ENCODE data around the gene SPEM1. TPM values are rescaled to one million over a fixed set of nuclear protein-coding genes. Genes with fewer than 3 reads are reported as not detected.

SPEM1 gene
- total RNA-seq = not detected
- not detected for polyA plus RNA-seq

DNA sequence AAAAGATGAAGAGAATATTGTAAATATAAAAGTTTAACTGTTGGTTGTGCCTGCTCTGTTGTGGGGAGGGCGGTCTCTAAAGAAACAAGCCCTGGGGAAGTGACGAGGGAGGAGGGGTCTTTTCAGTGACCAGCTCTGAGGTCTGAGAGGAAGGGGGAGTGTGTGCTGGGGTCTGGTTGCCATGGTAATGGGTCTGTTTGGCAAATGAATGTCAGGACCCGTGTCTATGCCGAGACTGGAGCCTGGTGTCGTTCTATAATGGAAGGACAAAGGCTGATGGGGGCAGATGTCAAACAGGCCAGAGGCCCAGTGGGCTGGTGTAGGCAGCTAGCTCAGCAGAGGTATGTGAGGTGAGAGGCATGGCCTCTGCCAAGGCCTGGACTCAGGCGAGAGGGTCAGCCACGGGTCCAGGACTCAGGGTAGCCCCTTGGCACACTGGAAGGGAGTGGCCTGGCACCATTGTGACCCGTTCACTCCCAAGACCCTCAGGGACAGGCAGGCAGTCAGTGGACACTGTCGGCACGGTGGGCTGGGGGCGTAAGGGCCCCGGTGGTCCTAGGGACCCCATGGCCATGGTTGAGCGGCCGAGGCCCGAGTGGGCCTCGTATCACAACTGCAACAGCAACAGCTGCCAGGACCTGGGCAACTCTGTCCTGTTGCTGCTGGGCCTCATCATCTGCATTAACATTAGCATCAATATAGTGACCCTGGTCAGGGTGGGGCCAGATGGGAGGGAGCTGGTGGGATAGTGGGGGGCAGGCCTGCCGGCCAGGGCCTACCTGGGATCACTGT lies at the start of gene SPEM1:
SPEM1 (plus strand) TSS at position 506 of the 792 bp plus-strand sequence; CDS start at position 567, 61 bp downstream.
- H3K36me3 ChIP-seq (ENCODE audit: insufficient read depth) = no peaks in the 10 kb centered on the region
- no peak within 1 kb of the TSS for H3K4me3 ChIP-seq (ENCODE audit: low read depth, low read length)
- 71% methylated on average over 17 of the region's 17 CpGs for WGBS
- DNase-seq (ENCODE audit: extremely low spot score) = no peak
- no peak within 1 kb of the TSS for H3K27ac ChIP-seq (ENCODE audit: low read depth)
- H3K4me1 ChIP-seq (ENCODE audit: insufficient read depth) = no peaks in the 10 kb centered on the region

- H3K4me3 ChIP-seq (ENCODE audit: low read depth, low read length) = no peak overlapping the region
- WGBS = 84% methylated on average over 4 of the region's 4 CpGs
Observed at GRCh38 chr17:7370853-7371252, 49.3 kb upstream of the SPEM1 start.

GRCh38 chr17:7374353-7374752 lies 45.8 kb upstream of the SPEM1 start:
- no peak overlapping the region for H3K27ac ChIP-seq (ENCODE audit: low read depth)
- 84% methylated on average over 2 of the region's 2 CpGs for WGBS

More at GRCh38 chr17:7370853-7371252, 49.3 kb upstream of the SPEM1 start:
- DNase-seq (ENCODE audit: extremely low spot score) = no peak
- H3K27ac ChIP-seq (ENCODE audit: low read depth) = no peak overlapping the region
- H3K4me1 ChIP-seq (ENCODE audit: insufficient read depth) = no peaks in the 10 kb centered on the region
- no peaks in the 10 kb centered on the region for H3K36me3 ChIP-seq (ENCODE audit: insufficient read depth)

DNA sequence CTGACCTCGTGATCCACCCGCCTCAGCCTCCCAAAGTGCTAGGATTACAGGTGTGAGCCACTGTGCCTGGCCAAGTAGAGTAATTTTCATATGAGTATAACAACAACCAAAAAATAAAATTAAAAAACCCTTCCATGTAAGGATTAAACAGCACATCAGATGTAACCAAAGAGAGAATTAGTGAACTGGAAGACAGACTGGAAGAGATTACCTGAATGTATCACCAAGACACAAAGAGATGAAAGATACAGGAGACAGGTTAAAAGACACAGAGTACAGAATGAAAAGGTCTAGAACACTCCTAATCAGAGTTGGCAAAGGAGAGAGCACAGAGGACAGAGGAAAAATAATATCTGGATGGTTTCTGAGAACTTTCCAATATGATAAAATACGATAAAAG lies 41.0 kb upstream of the SPEM1 start:
- Histone ChIP-seq H3K4me3 (ENCODE audit: low read depth, low read length) (no peak overlapping the region), H3K27ac (ENCODE audit: low read depth) (no peak overlapping the region), H3K4me1 (ENCODE audit: insufficient read depth) (no peaks in the 10 kb centered on the region), H3K36me3 (ENCODE audit: insufficient read depth) (no peaks in the 10 kb centered on the region)
- 94% methylated on average over 3 of the region's 3 CpGs for WGBS
- DNase-seq (ENCODE audit: extremely low spot score) = no peak

More at GRCh38 chr17:7374353-7374752, 45.8 kb upstream of the SPEM1 start:
- no peak for DNase-seq (ENCODE audit: extremely low spot score)
- H3K4me3 ChIP-seq (ENCODE audit: low read depth, low read length) = no peak overlapping the region
- no peaks in the 10 kb centered on the region for H3K36me3 ChIP-seq (ENCODE audit: insufficient read depth)
- no peaks in the 10 kb centered on the region for H3K4me1 ChIP-seq (ENCODE audit: insufficient read depth)

GRCh38 chr17:7380321-7380720 lies 39.8 kb upstream of the SPEM1 start:
- Histone ChIP-seq H3K4me3 (ENCODE audit: low read depth, low read length) (peak overlapping the region; percentile 42), H3K4me1 (ENCODE audit: insufficient read depth) (no peaks in the 10 kb centered on the region), H3K36me3 (ENCODE audit: insufficient read depth) (no peaks in the 10 kb centered on the region), H3K27ac (ENCODE audit: low read depth) (no peak overlapping the region)
- 20% methylated on average over 7 of the region's 7 CpGs for WGBS
- DNase-seq (ENCODE audit: extremely low spot score) = no peak

DNA sequence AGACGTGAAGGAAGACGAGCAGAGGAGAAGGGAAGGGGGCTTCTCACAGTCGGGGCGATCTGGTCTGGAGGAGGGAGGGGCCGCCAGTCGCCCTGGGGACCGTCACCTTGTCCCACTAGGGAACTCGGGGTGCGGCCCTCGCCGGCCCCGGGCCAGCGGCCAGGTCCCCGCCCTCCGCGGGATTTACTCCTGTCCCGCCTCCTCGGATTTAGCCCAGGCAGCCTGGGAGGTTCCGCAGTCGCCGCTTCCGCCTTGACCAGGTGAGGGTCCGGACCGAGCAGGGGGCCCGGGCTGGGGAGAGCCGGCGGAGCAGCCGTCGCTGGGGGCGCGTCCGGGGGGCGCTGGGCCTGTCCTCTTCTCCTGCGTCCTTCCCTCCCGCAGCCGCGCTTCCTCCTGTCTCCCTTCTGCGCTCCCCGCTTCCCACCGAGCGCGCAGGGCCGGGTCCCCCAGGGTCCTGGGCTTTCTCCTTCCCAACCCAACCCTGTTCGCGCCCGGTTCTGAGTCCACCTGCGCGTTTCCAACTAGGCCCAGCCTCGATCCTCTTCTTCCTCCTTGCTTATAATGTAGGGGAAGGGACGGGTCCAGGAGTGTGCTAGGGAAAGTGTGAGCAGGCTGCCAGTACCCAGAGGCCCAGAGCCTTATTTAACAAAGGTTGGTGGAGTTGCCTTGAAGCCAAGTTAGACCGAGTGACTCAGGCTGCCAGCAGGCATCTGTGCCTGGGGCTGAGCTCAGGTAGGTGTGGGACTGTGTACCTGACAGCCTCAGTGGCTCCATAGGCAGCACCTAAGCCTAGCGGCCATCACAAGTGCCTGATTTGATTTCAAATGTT lies 39.1 kb upstream of the SPEM1 start, which contains the start of gene TNK1:
TNK1 (plus strand) TSS at position 235 of the 829 bp plus-strand sequence. CDS start 1,838 bp downstream, outside the sequence.
- Histone ChIP-seq H3K27ac (ENCODE audit: low read depth) (no peak within 1 kb of the TSS), H3K4me3 (ENCODE audit: low read depth, low read length) (peak within 1 kb of the TSS; percentile 42), H3K4me1 (ENCODE audit: insufficient read depth) (no peaks in the 10 kb centered on the region), H3K36me3 (ENCODE audit: insufficient read depth) (no peaks in the 10 kb centered on the region)
- 6% methylated on average over 52 of the region's 52 CpGs for WGBS
- no peak for DNase-seq (ENCODE audit: extremely low spot score)

DNA sequence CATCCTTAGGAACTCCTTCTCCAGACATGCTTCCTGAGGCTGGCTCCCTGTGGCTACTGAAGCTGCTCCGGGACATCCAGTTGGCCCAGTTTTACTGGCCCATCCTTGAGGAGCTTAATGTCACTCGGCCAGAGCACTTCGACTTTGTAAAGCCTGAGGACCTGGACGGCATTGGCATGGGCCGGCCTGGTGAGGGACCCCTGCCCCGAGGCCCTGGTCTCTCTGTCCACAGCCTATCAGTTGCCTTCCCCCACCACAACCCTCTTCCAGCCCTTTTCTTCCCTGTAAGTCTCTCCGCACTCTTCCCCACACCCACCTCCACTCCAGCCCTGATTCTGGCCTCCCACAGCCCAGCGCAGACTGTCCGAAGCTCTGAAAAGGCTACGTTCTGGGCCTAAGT lies 37.2 kb upstream of the SPEM1 start:
- Histone ChIP-seq H3K4me3 (ENCODE audit: low read depth, low read length) (no peak overlapping the region), H3K27ac (ENCODE audit: low read depth) (no peak overlapping the region), H3K4me1 (ENCODE audit: insufficient read depth) (no peaks in the 10 kb centered on the region), H3K36me3 (ENCODE audit: insufficient read depth) (no peaks in the 10 kb centered on the region)
- 85% methylated on average over 10 of the region's 10 CpGs for WGBS
- no peak for DNase-seq (ENCODE audit: extremely low spot score)

DNA sequence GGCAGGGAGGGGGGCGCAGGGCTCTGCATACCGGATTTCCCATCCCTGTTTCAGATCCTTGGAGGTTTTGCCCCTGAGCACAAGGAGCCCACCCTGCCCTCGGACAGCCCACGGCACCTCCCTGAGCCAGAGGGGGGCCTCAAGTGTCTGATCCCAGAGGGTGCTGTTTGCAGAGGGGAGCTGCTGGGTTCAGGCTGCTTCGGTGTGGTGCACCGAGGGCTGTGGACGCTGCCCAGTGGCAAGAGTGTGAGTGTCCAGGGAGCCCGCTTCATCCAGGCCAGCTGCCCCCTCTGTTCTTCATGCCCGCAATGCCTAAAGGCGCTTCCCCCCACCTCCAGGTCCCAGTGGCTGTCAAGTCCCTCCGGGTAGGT lies 36.8 kb upstream of the SPEM1 start:
- no peak overlapping the region for H3K4me3 ChIP-seq (ENCODE audit: low read depth, low read length)
- H3K27ac ChIP-seq (ENCODE audit: low read depth) = no peak overlapping the region
- DNase-seq (ENCODE audit: extremely low spot score) = no peak
- WGBS = 73% methylated on average over 11 of the region's 11 CpGs
- H3K36me3 ChIP-seq (ENCODE audit: insufficient read depth) = no peaks in the 10 kb centered on the region
- H3K4me1 ChIP-seq (ENCODE audit: insufficient read depth) = no peaks in the 10 kb centered on the region

- Histone ChIP-seq H3K27ac (ENCODE audit: low read depth) (no peak overlapping the region), H3K36me3 (ENCODE audit: insufficient read depth) (no peaks in the 10 kb centered on the region), H3K4me3 (ENCODE audit: low read depth, low read length) (peak overlapping the region; percentile 16), H3K4me1 (ENCODE audit: insufficient read depth) (no peaks in the 10 kb centered on the region)
- no peak for DNase-seq (ENCODE audit: extremely low spot score)
- 7% methylated on average over 65 of the region's 65 CpGs for WGBS
Observed at GRCh38 chr17:7383742-7384488, 36.2 kb upstream of the SPEM1 start.

GRCh38 chr17:7384489-7385081 lies 35.5 kb upstream of the SPEM1 start:
- Histone ChIP-seq H3K4me3 (ENCODE audit: low read depth, low read length) (peak overlapping the region; percentile 16), H3K4me1 (ENCODE audit: insufficient read depth) (no peaks in the 10 kb centered on the region), H3K27ac (ENCODE audit: low read depth) (no peak overlapping the region), H3K36me3 (ENCODE audit: insufficient read depth) (no peaks in the 10 kb centered on the region)
- no peak for DNase-seq (ENCODE audit: extremely low spot score)
- 46% methylated on average over 23 of the region's 23 CpGs for WGBS

- DNase-seq (ENCODE audit: extremely low spot score) = no peak
- no peaks in the 10 kb centered on the region for H3K4me1 ChIP-seq (ENCODE audit: insufficient read depth)
- H3K4me3 ChIP-seq (ENCODE audit: low read depth, low read length) = no peak overlapping the region
- 97% methylated on average over 10 of the region's 10 CpGs for WGBS
- no peaks in the 10 kb centered on the region for H3K36me3 ChIP-seq (ENCODE audit: insufficient read depth)
- no peak overlapping the region for H3K27ac ChIP-seq (ENCODE audit: low read depth)
Observed at GRCh38 chr17:7388856-7389255, 31.3 kb upstream of the SPEM1 start.

GRCh38 chr17:7389924-7390910 lies 29.9 kb upstream of the SPEM1 start:
- H3K4me1 ChIP-seq (ENCODE audit: insufficient read depth) = no peaks in the 10 kb centered on the region
- no peak overlapping the region for H3K4me3 ChIP-seq (ENCODE audit: low read depth, low read length)
- no peak for DNase-seq (ENCODE audit: extremely low spot score)
- H3K36me3 ChIP-seq (ENCODE audit: insufficient read depth) = no peaks in the 10 kb centered on the region
- WGBS = 85% methylated on average over 19 of the region's 19 CpGs
- no peak overlapping the region for H3K27ac ChIP-seq (ENCODE audit: low read depth)
